Naive thymus-derived CD4-positive, alpha-beta T cell (primary cell): ENCODE measurements around the gene NEDD4L. TPM values are rescaled to one million over a fixed set of nuclear protein-coding genes. Genes with fewer than 3 reads are reported as not detected.

Source experiments
- ATAC-seq: fragments of 150-1000 bp; cut with Tn5 transposase; 2 replicates; pipeline ENCODE4 v1.10.0; 2021; ENCODE audit warnings: mild to moderate bottlenecking, moderate library complexity
- CTCF ChIA-PET: fragments of 350-600 bp; sonication (Branson Sonifier 250); formaldehyde crosslinking; loops from one replicate; lab custom pipeline; 2021; ENCODE audit warnings: antibody characterized with exemption; lab: Charles Lee
- POLR2A ChIA-PET: fragments of 350-600 bp; sonication (Branson Sonifier 250); formaldehyde crosslinking; loops from one replicate; lab custom pipeline; 2021; ENCODE audit warnings: antibody characterized with exemption, inconsistent platforms; lab: Charles Lee
- DNase-seq, 9 donors: peaks; one replicate each; pipeline versions ENCODE4 v3.0.0 to v3.0.0-alpha.2; 2020 to 2022; ENCODE audit warnings: mixed read lengths in 1 of 9
- H3K27ac ChIP-seq: one replicate; pipeline ENCODE4 v1.7.0; 2013; ENCODE audit warnings: mild to moderate bottlenecking, low read depth, low read length, moderate library complexity
- H3K27me3 ChIP-seq, 2 donors: one replicate each; pipeline ENCODE4 v1.7.0; 2013; ENCODE audit warnings: low read length in 2 of 2, mild to moderate bottlenecking in 2 of 2, moderate library complexity in 2 of 2; ENCODE audit not compliant: control insufficient read depth in 2 of 2, insufficient read depth in 2 of 2
- H3K36me3 ChIP-seq, 3 experiments: 1 replicate in 2 of 3; 2 replicates in 1 of 3; pipeline ENCODE4 v1.7.0; 2013; ENCODE audit warnings: low read length in 3 of 3, mild to moderate bottlenecking in 3 of 3, moderate library complexity in 1 of 3; ENCODE audit not compliant: insufficient read depth in 3 of 3, control insufficient read depth in 2 of 3
- H3K4me1 ChIP-seq, 2 donors: one replicate each; pipeline ENCODE4 v1.7.0; 2013; ENCODE audit warnings: low read length in 2 of 2, mild to moderate bottlenecking in 2 of 2, moderate library complexity in 1 of 2; ENCODE audit not compliant: control insufficient read depth in 2 of 2, insufficient read depth in 2 of 2
- H3K4me3 ChIP-seq: 2 replicates; pipeline ENCODE4 v1.7.0; 2013; ENCODE audit warnings: mild to moderate bottlenecking, low read length
- H3K9me3 ChIP-seq, 3 experiments: 1 replicate in 2 of 3; 2 replicates in 1 of 3; pipeline ENCODE4 v1.7.0; 2013; ENCODE audit warnings: low read length in 3 of 3; ENCODE audit not compliant: control insufficient read depth in 2 of 3
- H3K27ac Mint-ChIP-seq, 9 donors: one replicate each; pipeline ENCODE4 v1.8.0; 2020 to 2022; ENCODE audit warnings: mixed read lengths in 9 of 9, mild to moderate bottlenecking in 8 of 9, moderate library complexity in 5 of 9, inconsistent platforms in 2 of 9
- H3K27me3 Mint-ChIP-seq, 5 donors: one replicate each; pipeline ENCODE4 v1.8.0; 2021 to 2022; ENCODE audit warnings: mixed read lengths in 5 of 5, mild to moderate bottlenecking in 1 of 5
- H3K36me3 Mint-ChIP-seq, 5 donors: one replicate each; pipeline ENCODE4 v1.8.0; 2020 to 2022; ENCODE audit warnings: mixed read lengths in 5 of 5, mild to moderate bottlenecking in 3 of 5, inconsistent platforms in 1 of 5
- H3K4me1 Mint-ChIP-seq, 7 donors: one replicate each; pipeline ENCODE4 v1.8.0; 2020 to 2022; ENCODE audit warnings: mixed read lengths in 7 of 7, mild to moderate bottlenecking in 3 of 7, inconsistent platforms in 1 of 7
- H3K4me3 Mint-ChIP-seq, 10 donors: one replicate each; pipeline ENCODE4 v1.8.0; 2020 to 2022; ENCODE audit warnings: mild to moderate bottlenecking in 10 of 10, mixed read lengths in 10 of 10, moderate library complexity in 6 of 10, inconsistent platforms in 2 of 10
- H3K9me3 Mint-ChIP-seq, 11 donors: one replicate each; pipeline ENCODE4 v1.8.0; 2020 to 2022; ENCODE audit warnings: mixed read lengths in 11 of 11, mild to moderate bottlenecking in 4 of 11, inconsistent platforms in 1 of 11, moderate library complexity in 1 of 11
- intact Hi-C, 2 donors: fragments of 100-400 bp; cut with micrococcal nuclease; formaldehyde crosslinking; loops; one replicate each; pipeline ENCODE4 v1.15.1; 2023
- polyA plus RNA-seq, 2 donors: library from polyadenylated mRNA; unstranded; fragments of 300-500 nt; fragmentation: Illumina TruSeq; gene quantifications; one replicate each; pipeline ENCODE4 v1.2.3, GENCODE V29; 2021
- total RNA-seq, 6 experiments: library from RNA in 5 of 6; stranded (reverse) in 5 of 6; gene quantifications; 1 replicate in 5 of 6; 2 replicates in 1 of 6; pipeline ENCODE4 v1.2.3 and lab custom pipeline; 2021 to 2026

NEDD4L gene
- total and polyA plus RNA-seq, 7 experiments from 2014 or later: 1.1 to 10.3 (median 4.2) TPM

GRCh38 chr18:58116818-58117217, 72.8 kb downstream of the NEDD4L start:
- no peak overlapping the region for H3K27ac ChIP-seq
- CTCF ChIA-PET: interaction anchor here (1.0 kb wide), 1 partner anchor 235 kb away, joined by 3 read pairs; no protein-coding TSS in a partner anchor
- H3K4me1 ChIP-seq: no peaks in the 10 kb centered on the region
- H3K9me3 ChIP-seq: no peaks in the 10 kb centered on the region
- no peaks in the 10 kb centered on the region for H3K27me3 ChIP-seq
- no peak overlapping the region for H3K4me3 ChIP-seq
- Mint-ChIP-seq H3K27ac (no peak overlapping the region), H3K36me3 (no peaks in the 10 kb centered on the region), H3K27me3 (peaks cover 0 to 14% (median 4%) of the 10 kb centered on the region in 5 donors), H3K4me1 (peaks cover 0 to 9% (median 0%) of the 10 kb centered on the region in 7 donors), H3K4me3 (no peak overlapping the region), H3K9me3 (no peaks in the 10 kb centered on the region)
- ATAC-seq: no peak
- DNase-seq: no peak
- intact Hi-C loops: no loop called here
- no peaks in the 10 kb centered on the region for H3K36me3 ChIP-seq
- POLR2A ChIA-PET: no interaction called here

- CTCF ChIA-PET: interaction anchor here (1.5 kb wide), 1 partner anchor 74 kb away, joined by 3 read pairs; the partner anchor contains the start of gene NEDD4L
- Mint-ChIP-seq H3K27ac (no peak overlapping the region), H3K4me1 (peaks cover 0 to 9% (median 0%) of the 10 kb centered on the region in 7 donors), H3K27me3 (peaks cover 0 to 14% (median 4%) of the 10 kb centered on the region in 5 donors), H3K36me3 (no peaks in the 10 kb centered on the region), H3K9me3 (no peaks in the 10 kb centered on the region), H3K4me3 (no peak overlapping the region)
- Histone ChIP-seq H3K27ac (no peak overlapping the region), H3K27me3 (no peaks in the 10 kb centered on the region), H3K4me1 (no peaks in the 10 kb centered on the region), H3K36me3 (no peaks in the 10 kb centered on the region), H3K4me3 (no peak overlapping the region), H3K9me3 (no peaks in the 10 kb centered on the region)
- peak; percentile 41 for ATAC-seq
- POLR2A ChIA-PET: no interaction called here
- no peak for DNase-seq
- intact Hi-C loops: no loop called here
These were observed 73.9 kb downstream of the NEDD4L start for GRCh38 chr18:58117786-58118403.

- DNase-seq: no peak
- Histone ChIP-seq H3K36me3 (no peaks in the 10 kb centered on the region), H3K4me1 (no peaks in the 10 kb centered on the region), H3K27me3 (no peaks in the 10 kb centered on the region), H3K9me3 (no peaks in the 10 kb centered on the region), H3K4me3 (no peak overlapping the region), H3K27ac (no peak overlapping the region)
- Mint-ChIP-seq H3K4me1 (peaks cover 0 to 3% (median 0%) of the 10 kb centered on the region in 7 donors), H3K27ac (no peak overlapping the region), H3K9me3 (no peaks in the 10 kb centered on the region), H3K36me3 (no peaks in the 10 kb centered on the region), H3K4me3 (no peak overlapping the region), H3K27me3 (peaks cover 0 to 10% (median 4%) of the 10 kb centered on the region in 5 donors)
- ATAC-seq: no peak
- CTCF ChIA-PET: interaction anchor here (1.5 kb wide), 1 partner anchor 75 kb away, joined by 3 read pairs; the partner anchor contains the start of gene NEDD4L
- intact Hi-C loops: no loop called here
- POLR2A ChIA-PET: no interaction called here
These were observed 74.5 kb downstream of the NEDD4L start for GRCh38 chr18:58118536-58118935.

GRCh38 chr18:58119819-58120218, 75.8 kb downstream of the NEDD4L start:
- no peak overlapping the region for H3K27ac Mint-ChIP-seq
- H3K27me3 Mint-ChIP-seq: peaks cover 4 to 12% (median 8%) of the 10 kb centered on the region in 5 donors
- H3K4me1 Mint-ChIP-seq: peaks cover 0 to 3% (median 0%) of the 10 kb centered on the region in 7 donors
- ATAC-seq (no peak), DNase-seq (no peak)
- Histone ChIP-seq H3K4me1 (no peaks in the 10 kb centered on the region), H3K4me3 (no peak overlapping the region), H3K36me3 (no peaks in the 10 kb centered on the region), H3K27ac (no peak overlapping the region), H3K9me3 (no peaks in the 10 kb centered on the region), H3K27me3 (no peaks in the 10 kb centered on the region)
- intact Hi-C loops: loop anchor here (5.0 kb wide), 2 partner anchors 498 to 563 kb away; partner anchors contain the start of gene NARS1 (in 1 of the 2)
- POLR2A ChIA-PET: no interaction called here
- H3K9me3 Mint-ChIP-seq: no peaks in the 10 kb centered on the region
- H3K36me3 Mint-ChIP-seq: no peaks in the 10 kb centered on the region
- H3K4me3 Mint-ChIP-seq: no peak overlapping the region
- CTCF ChIA-PET: interaction anchor here (0.6 to 1.0 kb wide), 2 partner anchors 77 to 1329 kb away, joined by 4 to 5 read pairs; partner anchors contain the start of gene NEDD4L

GRCh38 chr18:58124475-58124874, 80.4 kb downstream of the NEDD4L start:
- no peaks in the 10 kb centered on the region for H3K27me3 ChIP-seq
- peaks cover 0 to 3% (median 0%) of the 10 kb centered on the region in 7 donors for H3K4me1 Mint-ChIP-seq
- H3K27me3 Mint-ChIP-seq: peaks cover 0 to 9% (median 3%) of the 10 kb centered on the region in 5 donors
- intact Hi-C loops: loop anchor here (5.0 kb wide), 2 partner anchors 502 to 567 kb away; partner anchors contain the start of gene NARS1 (in 1 of the 2)
- CTCF ChIA-PET: no interaction called here
- H3K4me3 ChIP-seq: no peak overlapping the region
- no peak overlapping the region for H3K4me3 Mint-ChIP-seq
- POLR2A ChIA-PET: no interaction called here
- H3K36me3 ChIP-seq: no peaks in the 10 kb centered on the region
- ATAC-seq (no peak), DNase-seq (no peak)
- H3K36me3 Mint-ChIP-seq: no peaks in the 10 kb centered on the region
- no peaks in the 10 kb centered on the region for H3K9me3 Mint-ChIP-seq
- peak overlapping the region in 2 of 9 donors; percentile 7 to 58 for H3K27ac Mint-ChIP-seq
- no peaks in the 10 kb centered on the region for H3K9me3 ChIP-seq
- no peaks in the 10 kb centered on the region for H3K4me1 ChIP-seq
- no peak overlapping the region for H3K27ac ChIP-seq

- Mint-ChIP-seq H3K27me3 (peaks cover 0 to 9% (median 3%) of the 10 kb centered on the region in 5 donors), H3K27ac (no peak overlapping the region), H3K4me1 (peaks cover 0 to 3% (median 0%) of the 10 kb centered on the region in 7 donors), H3K9me3 (no peaks in the 10 kb centered on the region), H3K4me3 (no peak overlapping the region), H3K36me3 (no peaks in the 10 kb centered on the region)
- Histone ChIP-seq H3K4me3 (no peak overlapping the region), H3K4me1 (no peaks in the 10 kb centered on the region), H3K9me3 (no peaks in the 10 kb centered on the region), H3K27ac (no peak overlapping the region), H3K36me3 (no peaks in the 10 kb centered on the region), H3K27me3 (no peaks in the 10 kb centered on the region)
- ATAC-seq: no peak
- intact Hi-C loops: no loop called here
- POLR2A ChIA-PET: no interaction called here
- CTCF ChIA-PET: interaction anchor here (1.1 kb wide), 1 partner anchor 243 kb away, joined by 4 read pairs; no protein-coding TSS in a partner anchor
- DNase-seq: no peak
These were observed 81.2 kb downstream of the NEDD4L start for GRCh38 chr18:58125183-58125582.
